Gastroesophageal sphincter (tissue), 3 donors: Measurements from ENCODE around the gene BRD4.

Experiments used
- EP300 ChIP-seq: sonication (generic); formaldehyde crosslinking; IDR thresholded peaks from one replicate; pipeline ENCODE4 v1.6.1; 2017; ENCODE audit warnings: antibody characterized with exemption, mild to moderate bottlenecking
- POLR2AphosphoS5 ChIP-seq: sonication (generic); formaldehyde crosslinking; IDR thresholded peaks from one replicate; pipeline ENCODE4 v1.6.1; 2017; ENCODE audit warnings: antibody characterized with exemption
- TF ChIP-seq, protein P1 (sequence below), 4 experiments: fragments of 200-600 bp in 2 of 4; fragments of 450-650 bp in 2 of 4; sonication (generic) in 1 of 4; IDR thresholded peaks; one replicate each; pipeline ENCODE4 v1.5.1; 2017 to 2019; ENCODE audit warnings: antibody characterized with exemption in 4 of 4, mild to moderate bottlenecking in 2 of 4, moderate library complexity in 2 of 4

DNA sequence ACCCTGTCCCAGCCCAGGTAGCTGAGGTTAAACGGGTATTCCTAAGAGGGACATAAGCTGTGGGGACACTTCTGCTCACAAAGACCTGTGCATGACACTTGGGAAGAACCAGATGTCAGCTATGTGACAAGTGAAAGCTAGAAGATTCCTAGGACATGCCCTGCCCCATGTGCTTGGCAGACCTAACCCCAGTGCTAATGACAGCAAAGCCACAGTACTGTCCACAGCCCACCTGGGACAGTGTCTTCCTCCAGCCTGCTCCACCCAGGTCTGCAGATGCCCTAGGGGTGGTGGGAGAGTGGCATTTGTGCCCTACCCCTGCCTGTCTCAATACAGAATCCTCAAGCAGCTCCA is 81.7 kb downstream of the BRD4 start:
- TF ChIP-seq POLR2AphosphoS5 (no peak), EP300 (no peak)
- TF ChIP-seq, protein P1, sequence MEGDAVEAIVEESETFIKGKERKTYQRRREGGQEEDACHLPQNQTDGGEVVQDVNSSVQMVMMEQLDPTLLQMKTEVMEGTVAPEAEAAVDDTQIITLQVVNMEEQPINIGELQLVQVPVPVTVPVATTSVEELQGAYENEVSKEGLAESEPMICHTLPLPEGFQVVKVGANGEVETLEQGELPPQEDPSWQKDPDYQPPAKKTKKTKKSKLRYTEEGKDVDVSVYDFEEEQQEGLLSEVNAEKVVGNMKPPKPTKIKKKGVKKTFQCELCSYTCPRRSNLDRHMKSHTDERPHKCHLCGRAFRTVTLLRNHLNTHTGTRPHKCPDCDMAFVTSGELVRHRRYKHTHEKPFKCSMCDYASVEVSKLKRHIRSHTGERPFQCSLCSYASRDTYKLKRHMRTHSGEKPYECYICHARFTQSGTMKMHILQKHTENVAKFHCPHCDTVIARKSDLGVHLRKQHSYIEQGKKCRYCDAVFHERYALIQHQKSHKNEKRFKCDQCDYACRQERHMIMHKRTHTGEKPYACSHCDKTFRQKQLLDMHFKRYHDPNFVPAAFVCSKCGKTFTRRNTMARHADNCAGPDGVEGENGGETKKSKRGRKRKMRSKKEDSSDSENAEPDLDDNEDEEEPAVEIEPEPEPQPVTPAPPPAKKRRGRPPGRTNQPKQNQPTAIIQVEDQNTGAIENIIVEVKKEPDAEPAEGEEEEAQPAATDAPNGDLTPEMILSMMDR (IDR thresholded peaks at IDR 0.05): no peak
